NCI-H82 (cell line): ENCODE data around the gene HTRA3.

Experiments used
- DNase-seq: peaks from one replicate; lab custom pipeline; 2025; lab: John Stamatoyannopoulos, UW

HTRA3 gene

DNA sequence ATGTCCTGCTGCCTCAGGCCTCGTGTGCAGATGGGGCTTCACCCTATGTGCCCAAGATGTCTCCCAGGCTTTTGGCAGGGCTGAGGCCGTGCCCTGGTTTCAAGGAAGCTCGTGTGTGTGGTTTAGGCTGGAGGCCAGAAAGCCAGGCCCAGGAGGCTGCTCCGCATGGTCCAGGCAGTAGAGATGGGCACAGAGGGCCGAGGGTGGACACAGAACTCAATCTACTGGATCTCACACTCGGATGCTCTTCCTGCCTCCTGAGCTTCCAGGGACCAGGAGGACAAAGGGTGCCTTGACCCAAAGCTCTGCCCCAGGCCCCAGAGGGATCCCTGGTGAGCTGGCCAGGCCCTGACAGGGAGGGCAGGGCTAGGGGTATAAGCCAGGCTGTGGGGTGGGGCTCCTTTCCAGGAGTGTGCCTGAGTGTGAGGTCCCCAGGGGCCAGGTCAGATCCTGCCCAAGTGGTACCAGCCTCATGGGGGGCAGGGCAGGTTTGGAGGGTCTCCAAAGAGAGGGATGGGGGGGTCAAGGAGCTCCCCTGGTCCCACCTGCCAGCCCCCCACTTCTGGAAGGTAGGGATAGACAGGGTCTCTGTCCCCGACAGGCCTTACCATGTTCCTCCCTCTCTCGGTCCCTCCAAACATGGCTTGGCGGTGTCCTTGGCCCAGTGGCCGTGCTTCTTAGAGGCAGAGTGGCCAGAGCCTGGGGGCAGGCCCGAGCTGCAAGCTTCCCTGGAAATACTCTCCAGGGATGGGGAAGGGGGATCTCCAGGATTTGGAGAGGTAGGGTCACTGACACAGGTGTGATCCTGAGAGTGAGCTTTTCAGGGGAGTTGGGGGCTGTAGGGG, 23.8 kb downstream of the HTRA3 start:
- DNase-seq, result no peak

DNA sequence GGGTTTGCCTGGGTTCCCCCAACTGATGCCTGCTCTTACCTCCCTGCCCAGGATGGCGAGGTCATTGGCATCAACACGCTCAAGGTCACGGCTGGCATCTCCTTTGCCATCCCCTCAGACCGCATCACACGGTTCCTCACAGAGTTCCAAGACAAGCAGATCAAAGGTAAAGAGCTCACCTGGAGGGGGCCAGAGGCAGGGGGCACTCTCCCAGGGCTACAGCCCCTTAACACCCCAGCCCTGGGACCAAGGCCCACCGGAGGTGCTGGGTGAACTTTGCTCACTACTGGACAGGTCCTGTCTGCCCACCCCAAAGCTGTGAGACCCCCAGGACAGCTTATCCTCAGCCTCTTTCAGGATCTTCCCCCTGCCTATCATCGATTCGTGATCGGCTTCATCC, 24.5 kb downstream of the HTRA3 start:
- no peak for DNase-seq

DNA sequence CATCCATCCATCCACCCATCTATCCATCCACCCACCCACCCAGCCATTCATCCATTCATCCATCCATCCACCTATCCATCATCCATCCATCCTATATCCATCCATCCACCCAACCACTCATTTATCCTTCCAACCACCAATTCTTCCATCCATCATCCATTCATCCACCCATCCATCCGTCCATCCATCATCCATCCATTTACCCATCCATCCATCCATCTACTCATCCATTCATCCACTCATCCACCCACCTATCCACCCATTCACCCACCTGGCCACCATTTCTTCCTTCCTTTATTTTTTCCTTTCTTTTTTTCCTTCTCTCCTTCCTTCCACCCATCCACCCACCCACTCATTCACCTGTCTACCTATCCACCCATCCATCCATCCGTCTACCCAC, 25.2 kb downstream of the HTRA3 start:
- DNase-seq, result no peak

DNA sequence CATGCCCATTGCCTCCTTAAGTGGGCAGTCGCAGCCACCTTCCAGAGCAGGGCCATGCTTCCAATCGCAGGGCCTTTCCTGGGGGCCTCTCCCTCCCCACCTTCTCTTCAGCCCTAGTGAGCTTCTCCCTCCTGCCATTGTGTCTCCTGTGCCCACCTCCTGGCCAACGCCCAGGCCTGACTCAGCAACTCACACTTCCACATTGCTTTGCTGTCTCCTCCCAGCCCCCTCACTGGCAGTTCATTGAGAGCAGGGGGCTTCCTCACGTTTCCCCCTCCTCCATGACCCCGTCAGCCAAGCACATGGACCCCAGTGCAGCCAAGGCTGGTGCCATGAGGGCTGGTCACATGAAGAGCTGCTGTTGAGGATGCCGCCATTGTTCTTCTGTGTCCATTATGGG, 25.9 kb downstream of the HTRA3 start:
- DNase-seq, result no peak

GRCh38 chr4:8296491-8296890, 26.9 kb downstream of the HTRA3 start:
- DNase-seq, result no peak

DNA sequence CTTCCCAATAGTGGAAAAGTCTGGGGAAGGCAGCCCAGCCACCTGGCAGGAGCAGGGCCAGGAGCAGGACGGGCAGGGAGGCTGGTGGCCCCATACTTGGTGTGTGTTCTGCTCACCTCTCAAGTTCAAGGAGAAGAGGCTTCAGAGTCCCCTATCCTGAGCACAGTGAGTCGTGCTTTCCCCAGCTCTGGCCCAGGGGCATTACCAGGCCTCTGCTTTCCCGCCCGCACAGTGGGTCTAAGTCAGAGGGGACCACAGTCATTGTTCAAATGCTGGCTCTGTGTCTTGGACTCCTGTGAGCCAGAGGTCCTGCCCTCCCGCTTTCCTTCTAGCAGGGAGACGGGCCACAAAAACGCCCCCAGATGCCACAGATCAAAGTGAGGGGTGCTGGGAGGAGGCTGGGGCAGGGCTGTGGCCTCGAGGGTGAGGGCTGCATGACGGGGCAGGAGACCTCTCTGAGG, 27.6 kb downstream of the HTRA3 start:
- no peak for DNase-seq

GRCh38 chr4:8297691-8298485, 28.3 kb downstream of the HTRA3 start:
- DNase-seq, result peak; percentile 44

DNA sequence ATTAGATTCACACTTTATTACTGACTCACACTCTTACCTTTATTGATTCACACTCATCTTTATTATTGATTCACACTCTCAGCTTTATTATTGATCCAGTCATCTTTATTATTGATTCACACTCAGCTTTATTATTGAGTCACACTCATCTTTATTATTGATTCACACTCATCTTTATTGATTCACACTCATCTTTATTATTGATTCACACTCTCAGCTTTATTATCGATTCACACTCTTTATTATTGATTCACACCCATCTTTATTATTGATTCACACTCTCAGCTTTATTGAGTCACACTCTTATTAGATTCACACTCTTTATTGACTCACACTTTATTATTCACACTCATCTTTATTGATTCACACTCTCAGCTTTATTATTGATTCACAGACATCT, 31.3 kb downstream of the HTRA3 start:
- DNase-seq, result no peak

DNA sequence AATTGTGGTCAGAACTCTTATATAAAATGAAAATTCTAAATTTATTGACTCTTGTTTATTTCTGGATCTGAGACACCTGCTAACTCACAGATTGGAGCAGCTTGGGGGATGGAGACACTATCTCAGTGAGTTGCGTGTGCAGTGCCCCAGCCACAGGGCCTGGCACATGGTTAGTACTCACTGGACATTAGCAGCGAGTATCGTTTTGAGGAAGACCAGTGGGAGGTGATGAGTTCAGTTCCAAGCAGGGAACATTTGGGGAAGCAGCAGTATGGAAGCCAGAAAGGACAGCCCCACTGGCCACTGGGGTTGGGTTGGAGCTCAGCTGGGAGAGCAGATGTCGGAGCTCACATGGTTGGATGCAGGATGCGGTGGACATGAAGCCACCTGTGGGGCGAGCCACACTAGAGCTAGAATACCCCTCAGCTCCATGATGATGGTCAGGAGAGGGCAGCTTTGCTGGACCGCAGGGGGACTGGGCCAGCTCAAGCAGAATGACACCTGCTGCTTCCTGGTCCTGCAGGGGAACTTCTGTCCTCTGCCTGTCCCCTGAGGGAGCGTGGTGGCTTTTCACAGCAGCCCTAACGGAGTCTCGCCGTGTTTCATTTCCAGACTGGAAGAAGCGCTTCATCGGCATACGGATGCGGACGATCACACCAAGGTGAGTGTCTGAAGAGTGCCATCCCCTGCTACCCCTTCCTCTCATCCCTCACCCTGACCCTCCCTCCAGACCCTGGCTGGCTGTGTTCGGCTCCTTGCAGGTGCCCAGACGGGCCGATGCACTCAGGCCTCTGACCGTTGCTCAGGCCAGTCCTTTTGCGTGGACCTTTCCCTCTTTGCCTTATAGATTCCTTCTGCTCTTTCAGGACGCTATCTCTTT, 32.5 kb downstream of the HTRA3 start:
- DNase-seq, result no peak

GRCh38 chr4:8303081-8303480, 33.5 kb downstream of the HTRA3 start:
- no peak for DNase-seq

DNA sequence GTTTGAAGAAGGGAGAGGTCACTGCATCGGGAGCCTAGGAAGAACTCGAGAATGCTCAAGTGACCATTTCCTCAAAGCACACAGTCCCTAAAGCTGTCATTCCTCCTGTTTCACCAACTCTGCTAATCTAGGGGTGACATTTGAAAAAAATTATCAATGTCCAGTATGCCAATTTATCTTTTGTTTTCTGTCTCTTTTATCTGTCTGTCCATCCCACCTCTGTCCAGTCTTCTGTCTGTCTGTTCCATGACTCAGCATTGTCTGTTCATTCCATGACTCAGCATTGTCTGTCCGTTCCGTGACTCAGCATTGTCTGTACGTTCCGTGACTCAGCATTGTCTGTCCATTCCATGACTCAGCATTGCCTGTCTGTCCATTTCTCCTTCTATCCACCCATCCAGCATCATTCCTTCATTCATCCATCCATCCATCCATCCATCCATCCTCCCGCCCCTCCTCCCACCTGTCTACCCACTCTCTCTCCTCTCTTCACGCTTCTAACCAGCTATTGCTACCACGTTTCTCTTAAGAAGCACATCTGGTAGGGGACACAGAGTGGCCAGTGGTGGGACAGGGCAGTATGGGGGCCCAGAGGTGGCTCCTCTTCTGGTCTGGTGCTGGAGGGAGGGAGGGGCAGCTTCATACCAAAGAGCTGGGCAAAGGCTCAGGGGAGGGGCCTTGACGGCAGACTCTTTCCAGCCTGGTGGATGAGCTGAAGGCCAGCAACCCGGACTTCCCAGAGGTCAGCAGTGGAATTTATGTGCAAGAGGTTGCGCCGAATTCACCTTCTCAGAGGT, 34.1 kb downstream of the HTRA3 start:
- DNase-seq, result no peak

- DNase-seq, result no peak
Measured at GRCh38 chr4:8304827-8305695, 35.5 kb downstream of the HTRA3 start.

- no peak for DNase-seq
Measured at GRCh38 chr4:8305851-8306471, 36.4 kb downstream of the HTRA3 start.

GRCh38 chr4:8306511-8307021, 37.0 kb downstream of the HTRA3 start:
- no peak for DNase-seq

GRCh38 chr4:8307121-8307520, 37.6 kb downstream of the HTRA3 start:
- no peak for DNase-seq

DNA sequence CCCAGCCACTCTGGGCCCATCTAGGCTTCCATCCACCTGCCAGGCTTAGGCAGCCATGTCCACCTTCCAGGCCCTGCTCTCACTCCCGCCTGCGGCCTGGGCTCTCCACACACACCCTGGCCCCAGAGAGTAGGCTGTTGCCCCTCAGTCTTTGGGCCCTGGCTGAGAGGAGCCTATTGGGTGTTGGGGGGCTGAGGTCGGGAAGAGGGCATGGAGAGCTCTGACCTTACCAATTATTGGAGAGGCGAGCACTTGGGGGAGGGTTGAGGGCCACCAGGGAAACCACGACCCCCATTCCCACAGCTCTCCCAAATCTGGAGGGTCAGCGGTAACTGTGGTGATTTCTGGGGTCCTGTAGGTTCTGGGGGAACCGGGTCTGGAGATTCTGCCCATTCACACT, 38.2 kb downstream of the HTRA3 start:
- no peak for DNase-seq

DNA sequence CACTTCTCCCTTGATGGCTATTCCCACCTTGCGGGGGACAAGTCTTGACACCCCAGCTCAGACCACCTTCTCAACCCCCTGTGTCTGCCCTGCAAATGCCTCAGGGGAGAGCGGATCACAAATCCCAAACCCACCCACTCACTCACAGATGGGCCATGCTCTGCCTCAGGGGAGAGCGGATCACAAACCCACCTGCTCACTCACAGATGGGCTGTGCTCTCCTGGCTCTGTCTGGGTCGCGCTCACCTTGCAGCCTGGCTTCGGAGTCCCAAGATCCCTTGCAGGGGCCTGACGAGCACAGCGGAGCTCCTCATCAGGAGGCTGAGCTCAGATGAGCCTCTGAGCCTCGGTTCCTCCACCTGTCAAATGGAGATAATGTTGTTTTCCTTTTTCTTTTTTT, 38.6 kb downstream of the HTRA3 start:
- DNase-seq, result peak; percentile 7

DNA sequence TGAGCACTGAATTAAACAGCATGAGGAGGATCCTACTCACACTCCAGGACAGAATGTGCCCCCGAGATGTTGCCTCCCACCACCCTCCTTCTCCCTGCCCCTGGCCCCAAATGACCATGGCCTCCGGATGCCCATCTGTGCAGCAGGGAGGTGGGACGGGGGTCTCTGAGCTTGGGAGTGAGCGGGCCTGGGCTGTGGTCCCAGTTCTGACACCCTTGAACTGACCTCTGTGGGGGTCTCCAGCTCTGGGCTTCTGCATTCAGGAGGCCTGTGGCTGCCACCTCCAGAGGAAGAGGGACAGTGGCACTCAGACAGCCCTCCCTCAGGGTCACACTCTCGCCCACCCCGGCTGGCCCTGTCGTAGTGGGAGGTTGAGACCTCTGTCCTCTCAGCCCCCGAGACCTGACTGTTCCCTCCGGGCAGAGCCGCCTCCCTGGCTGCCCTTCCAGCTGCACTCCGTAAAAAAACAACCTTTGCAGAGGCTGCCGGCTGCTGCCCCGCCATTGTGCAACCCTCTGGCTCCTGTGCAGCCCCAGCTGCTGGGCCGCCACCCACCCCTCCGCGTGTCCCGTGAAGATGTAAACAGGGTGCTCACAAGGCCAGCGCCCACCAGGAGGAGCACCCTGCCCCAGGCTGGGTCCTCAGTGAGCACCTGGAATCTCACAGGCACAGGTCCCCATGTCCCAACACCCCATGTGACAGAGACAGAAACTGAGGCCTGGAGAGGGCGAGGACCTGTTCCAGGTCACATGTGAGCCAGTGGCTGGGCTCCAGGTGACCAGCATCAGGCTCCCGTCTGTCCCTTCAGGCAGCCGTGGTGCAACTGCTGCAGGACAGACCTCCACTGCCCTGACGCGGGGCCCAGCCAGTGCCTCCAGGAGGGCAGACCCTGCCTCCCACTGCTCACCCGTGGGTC, 39.6 kb downstream of the HTRA3 start:
- no peak for DNase-seq

DNA sequence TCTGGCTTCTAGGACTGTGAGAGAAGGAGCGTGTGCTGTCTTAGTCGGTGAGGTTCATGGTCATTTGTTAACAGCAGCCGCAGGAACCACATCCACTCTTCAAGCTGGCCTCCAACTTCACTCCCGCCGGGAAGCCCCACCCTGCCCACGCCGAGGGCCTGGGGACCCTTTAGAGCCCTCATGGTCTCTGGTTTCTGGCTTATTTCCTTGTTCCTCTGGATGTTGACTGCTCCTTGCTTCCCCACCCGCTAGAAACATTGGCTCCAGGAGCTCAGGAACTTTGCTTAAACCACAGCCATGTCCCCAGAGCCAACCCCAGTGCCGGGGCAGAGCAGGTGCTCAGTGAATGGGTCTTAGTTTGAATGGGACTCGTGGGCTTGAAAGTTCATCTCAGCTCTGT, 40.8 kb downstream of the HTRA3 start:
- DNase-seq, result no peak
